HEK293T (cell line): ENCODE measurements around the gene HPCAL4.

Experiments used
- CTCF ChIA-PET: fragments of 350-600 bp; formaldehyde crosslinking; extraction: SDS; loops from one replicate; lab custom pipeline; 2021; ENCODE audit warnings: antibody characterized with exemption, inconsistent platforms; lab: Yijun Ruan, JAX
- POLR2A ChIA-PET: fragments of 350-600 bp; formaldehyde crosslinking; extraction: SDS; loops from one replicate; lab custom pipeline; 2020; ENCODE audit warnings: antibody characterized with exemption, inconsistent platforms; lab: Yijun Ruan, JAX
- DNase-seq: peaks from one replicate; pipeline ENCODE4 v3.0.0; 2012; ENCODE audit warnings: mixed read lengths; ENCODE audit errors: extremely low spot score
- ARNT ChIP-seq: fragments of 450-650 bp; IDR thresholded peaks from 2 replicates; pipeline ENCODE4 v1.6.1; 2017; ENCODE audit warnings: mild to moderate bottlenecking
- BHLHE40 ChIP-seq: fragments of 450-650 bp; IDR thresholded peaks from 2 replicates; pipeline ENCODE4 v1.6.1; 2016; ENCODE audit warnings: mild to moderate bottlenecking, moderate library complexity, borderline replicate concordance
- CTBP1 ChIP-seq: fragments of 450-650 bp; IDR thresholded peaks from 2 replicates; pipeline ENCODE4 v1.6.1; 2016; ENCODE audit warnings: borderline replicate concordance
- ELF4 ChIP-seq: fragments of 450-650 bp; IDR thresholded peaks from 2 replicates; pipeline ENCODE4 v1.6.1; 2017; ENCODE audit warnings: antibody characterized with exemption
- FOXA1 ChIP-seq: fragments of 450-650 bp; IDR thresholded peaks from 2 replicates; pipeline ENCODE4 v1.6.1; 2016; ENCODE audit warnings: mild to moderate bottlenecking
- FOXK2 ChIP-seq: fragments of 450-650 bp; IDR thresholded peaks from 2 replicates; pipeline ENCODE4 v1.6.1; 2016; ENCODE audit warnings: mild to moderate bottlenecking
- FOXM1 ChIP-seq: fragments of 450-650 bp; IDR thresholded peaks from 2 replicates; pipeline ENCODE4 v1.6.1; 2017; ENCODE audit warnings: mild to moderate bottlenecking, borderline replicate concordance
- HDGF ChIP-seq: fragments of 450-650 bp; IDR thresholded peaks from 2 replicates; pipeline ENCODE4 v1.6.1; 2017; ENCODE audit warnings: antibody characterized with exemption, borderline replicate concordance
- L3MBTL2 ChIP-seq: fragments of 450-650 bp; conservative IDR thresholded peaks from 2 replicates; pipeline ENCODE4 v1.6.1; 2016; ENCODE audit warnings: mild to moderate bottlenecking
- LEF1 ChIP-seq: fragments of 450-650 bp; IDR thresholded peaks from 2 replicates; pipeline ENCODE4 v1.6.1; 2017; ENCODE audit warnings: mild to moderate bottlenecking, borderline replicate concordance
- NFRKB ChIP-seq: fragments of 450-650 bp; IDR thresholded peaks from 2 replicates; pipeline ENCODE4 v1.6.1; 2016; ENCODE audit warnings: mild to moderate bottlenecking, moderate library complexity
- SP1 ChIP-seq: fragments of 450-650 bp; IDR thresholded peaks from 2 replicates; pipeline ENCODE4 v1.6.1; 2017
- SUZ12 ChIP-seq: fragments of 450-650 bp; IDR thresholded peaks from 2 replicates; pipeline ENCODE4 v1.6.1; 2016; ENCODE audit warnings: mild to moderate bottlenecking
- TARDBP ChIP-seq: fragments of 450-650 bp; IDR thresholded peaks from 2 replicates; pipeline ENCODE4 v1.6.1; 2016
- ZNF384 ChIP-seq: fragments of 450-650 bp; IDR thresholded peaks from 2 replicates; pipeline ENCODE4 v1.6.1; 2016
- TF ChIP-seq, protein P1 (sequence below): fragments of 450-650 bp; IDR thresholded peaks from 2 replicates; pipeline ENCODE4 v1.6.1; 2016

Gene HPCAL4

DNA sequence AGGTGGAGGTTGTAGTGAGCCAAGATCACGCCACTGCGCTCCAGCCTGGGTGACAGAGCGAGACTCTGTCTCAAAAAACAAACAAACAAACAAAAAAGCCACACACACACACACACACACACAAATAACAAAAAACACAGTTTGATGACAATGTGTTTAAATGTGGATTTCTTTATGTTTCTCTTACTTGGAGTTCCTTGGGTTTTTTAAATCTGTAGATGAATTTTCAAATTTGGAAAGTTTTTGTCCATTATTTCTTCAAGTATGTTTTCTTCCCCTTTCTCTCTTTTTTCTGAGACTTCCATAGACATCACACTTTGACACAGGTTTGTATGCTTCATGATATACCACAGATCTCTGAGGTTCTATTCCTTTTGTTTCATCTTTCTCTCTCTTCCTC, 35.4 kb upstream of the HPCAL4 start:
- ChIA-PET CTCF (interaction anchor here (0.7 kb wide), 1 partner anchor 59 kb away, joined by 6 read pairs; no protein-coding TSS in a partner anchor), POLR2A (interaction anchor here (1.3 kb wide), 1 partner anchor 12 kb away, joined by 4 read pairs; the partner anchor contains the start of gene PPIE)
- DNase-seq: no peak
- TF ChIP-seq SUZ12 (no peak), TARDBP (no peak), SP1 (no peak)
- TF ChIP-seq, protein P1, sequence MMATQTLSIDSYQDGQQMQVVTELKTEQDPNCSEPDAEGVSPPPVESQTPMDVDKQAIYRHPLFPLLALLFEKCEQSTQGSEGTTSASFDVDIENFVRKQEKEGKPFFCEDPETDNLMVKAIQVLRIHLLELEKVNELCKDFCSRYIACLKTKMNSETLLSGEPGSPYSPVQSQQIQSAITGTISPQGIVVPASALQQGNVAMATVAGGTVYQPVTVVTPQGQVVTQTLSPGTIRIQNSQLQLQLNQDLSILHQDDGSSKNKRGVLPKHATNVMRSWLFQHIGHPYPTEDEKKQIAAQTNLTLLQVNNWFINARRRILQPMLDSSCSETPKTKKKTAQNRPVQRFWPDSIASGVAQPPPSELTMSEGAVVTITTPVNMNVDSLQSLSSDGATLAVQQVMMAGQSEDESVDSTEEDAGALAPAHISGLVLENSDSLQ: no peak

DNA sequence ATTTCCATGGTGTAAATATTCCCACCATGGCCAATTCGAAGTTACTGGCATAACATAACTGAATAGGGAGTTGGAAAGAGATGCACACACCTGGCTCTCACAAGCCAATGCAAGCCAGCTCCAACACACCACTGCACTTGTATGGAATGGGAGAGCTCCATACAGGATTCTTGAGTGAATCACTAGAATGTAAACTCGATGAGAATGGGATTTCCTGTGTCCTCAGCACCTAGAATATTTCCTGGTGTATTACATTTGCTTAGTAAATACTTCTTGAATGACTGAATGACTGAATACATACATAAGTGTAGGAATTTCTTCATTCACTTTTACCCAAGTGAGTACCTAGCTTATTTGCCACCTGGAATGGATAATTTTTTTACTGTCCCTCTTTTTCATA, 31.3 kb upstream of the HPCAL4 start:
- DNase-seq: no peak
- POLR2A ChIA-PET: interaction anchor here (0.7 to 0.8 kb wide), 2 partner anchors 16 to 116 kb away, joined by 3 to 4 read pairs; partner anchors contain the start of gene PPIE

DNA sequence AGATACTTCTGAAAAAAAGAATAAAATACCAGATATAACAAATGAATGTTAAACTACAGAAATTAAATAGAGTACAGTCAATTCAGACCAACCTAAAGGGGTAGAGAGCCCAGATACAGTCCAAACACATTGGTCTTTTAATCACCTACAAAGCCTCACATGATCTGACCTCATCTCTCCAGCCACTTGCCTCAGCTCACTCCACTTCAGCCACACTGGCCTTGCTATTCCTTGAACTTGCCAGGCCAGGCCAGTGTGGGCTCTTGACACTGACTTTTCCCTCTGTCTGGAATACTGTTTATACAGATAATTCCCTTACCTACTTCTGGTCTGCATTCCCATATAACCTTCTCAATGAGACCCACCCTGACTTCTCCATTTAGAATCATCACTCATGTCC, 30.4 kb upstream of the HPCAL4 start:
- ChIA-PET CTCF (no interaction called here), POLR2A (no interaction called here)
- no peak for DNase-seq
- no peak for TF ChIP-seq TARDBP
- TF ChIP-seq ARNT: no peak
- TF ChIP-seq CTBP1: no peak
- no peak for TF ChIP-seq ZNF384
- TF ChIP-seq SUZ12: no peak
- no peak for TF ChIP-seq ELF4
- no peak for TF ChIP-seq HDGF
- no peak for TF ChIP-seq NFRKB
- no peak for TF ChIP-seq SP1
- TF ChIP-seq FOXA1: no peak
- TF ChIP-seq LEF1: no peak
- TF ChIP-seq L3MBTL2: no peak

More for the DNA sequence above, 31.3 kb upstream of the HPCAL4 start:
- no peak for TF ChIP-seq L3MBTL2
- TF ChIP-seq SP1: no peak
- TF ChIP-seq BHLHE40: no peak
- TF ChIP-seq NFRKB: no peak
- no peak for TF ChIP-seq FOXK2
- no peak for TF ChIP-seq FOXA1
- no peak for TF ChIP-seq ZNF384
- no peak for TF ChIP-seq TARDBP
- no peak for TF ChIP-seq ELF4
- TF ChIP-seq HDGF: no peak
- no peak for TF ChIP-seq ARNT
- CTCF ChIA-PET: interaction anchor here (1.0 kb wide), 1 partner anchor 116 kb away, joined by 5 read pairs; no protein-coding TSS in a partner anchor

DNA sequence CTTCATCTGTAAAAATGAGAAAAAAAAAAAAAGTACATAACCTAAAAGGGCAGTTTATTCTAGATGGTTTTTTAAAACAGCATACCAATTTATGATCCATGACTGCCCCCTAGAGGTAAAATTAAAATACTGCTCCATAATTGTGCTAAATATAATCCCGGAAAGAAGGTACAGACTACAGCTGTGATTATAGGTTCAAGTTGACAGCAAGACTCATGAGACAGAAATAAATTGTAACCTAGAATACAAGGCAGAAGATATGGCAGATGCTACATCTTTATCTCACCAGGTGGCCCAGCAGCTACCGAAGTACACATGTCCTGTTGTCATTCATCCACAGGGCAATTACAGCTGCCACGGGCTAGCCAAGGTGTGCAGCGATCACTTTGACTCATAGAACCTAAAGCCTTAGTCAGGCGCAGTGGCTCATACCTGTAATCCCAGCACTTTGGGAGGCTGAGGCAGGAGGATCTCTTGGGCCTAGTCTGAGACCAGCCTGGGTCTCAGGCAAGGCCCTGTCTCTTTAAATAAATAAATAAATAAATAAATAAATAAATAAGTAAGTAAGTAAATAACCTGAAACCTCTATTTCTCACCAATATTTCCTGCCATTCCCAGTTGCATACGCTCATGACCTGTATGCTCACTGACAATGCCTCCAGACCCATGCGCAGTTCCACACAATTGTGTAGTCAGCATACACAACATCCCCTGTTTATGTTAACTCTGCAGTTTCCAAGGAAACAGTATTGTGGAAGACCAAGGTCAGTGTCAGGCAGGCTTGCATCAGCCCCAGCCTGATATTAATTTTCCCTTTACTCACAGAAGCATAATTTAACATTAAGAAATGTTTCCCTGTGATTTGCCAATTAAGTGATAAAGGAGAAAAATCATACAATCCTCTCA, 29.1 kb upstream of the HPCAL4 start:
- ChIA-PET CTCF (interaction anchor here (0.6 to 1.5 kb wide), 8 partner anchors 19 to 622 kb away, joined by 3 to 10 read pairs (median 4); no protein-coding TSS in a partner anchor), POLR2A (interaction anchor here (1.0 kb wide), 1 partner anchor 18 kb away, joined by 5 read pairs; the partner anchor contains the start of gene PPIE)
- no peak for TF ChIP-seq FOXK2
- TF ChIP-seq NFRKB: no peak
- peak; percentile 91 for TF ChIP-seq ZNF384
- no peak for TF ChIP-seq HDGF
- peak; percentile 45 for DNase-seq

DNA sequence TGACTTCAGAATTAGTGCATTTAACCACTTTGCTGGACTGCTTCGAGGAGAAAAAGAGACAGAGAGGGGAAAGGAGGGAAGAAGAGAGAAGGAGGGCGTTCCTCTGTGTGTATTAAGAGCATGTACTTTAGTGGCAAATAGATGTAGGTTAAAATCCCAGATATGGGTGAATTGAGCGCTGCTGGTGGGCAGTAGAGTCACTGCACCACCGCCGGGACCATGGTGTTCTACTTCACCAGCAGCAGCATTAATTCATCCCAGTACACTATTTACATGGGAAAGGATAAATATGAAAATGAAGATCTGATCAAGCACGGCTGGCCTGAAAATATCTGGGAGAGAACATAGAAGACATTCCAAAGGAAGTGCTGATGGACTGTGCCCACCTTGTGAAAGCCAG, 26.6 kb upstream of the HPCAL4 start:
- POLR2A ChIA-PET: no interaction called here
- CTCF ChIA-PET: no interaction called here
- TF ChIP-seq SP1 (no peak), SUZ12 (no peak), ARNT (no peak), TARDBP (no peak), NFRKB (no peak), ZNF384 (no peak), LEF1 (no peak), L3MBTL2 (no peak), HDGF (no peak), ELF4 (no peak), BHLHE40 (no peak), FOXA1 (no peak), CTBP1 (no peak), FOXM1 (no peak)
- TF ChIP-seq, protein P1: no peak
- DNase-seq: no peak

DNA sequence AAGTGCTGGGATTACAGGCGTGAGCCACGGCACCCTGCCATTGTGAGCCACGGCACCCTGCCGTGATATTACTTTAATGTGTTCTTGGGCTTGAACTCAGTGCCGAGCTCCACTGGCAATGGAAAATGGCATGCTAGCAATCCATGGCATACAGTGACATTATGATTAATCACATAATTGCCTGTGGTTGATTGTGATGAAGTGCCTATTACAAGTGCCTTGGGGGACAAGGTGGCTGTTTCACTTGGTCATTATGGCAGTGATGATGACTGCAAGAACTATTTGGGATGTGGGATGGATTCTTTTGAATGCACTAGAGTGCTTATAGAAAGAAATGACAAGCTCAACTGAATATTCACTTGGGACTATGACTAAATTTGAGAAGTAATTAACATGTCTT, 22.3 kb upstream of the HPCAL4 start:
- ChIA-PET POLR2A (interaction anchor here (1.1 to 1.6 kb wide), 2 partner anchors 13 to 26 kb away, joined by 4 read pairs; partner anchors contain the start of gene PPIE), CTCF (no interaction called here)
- TF ChIP-seq, protein P1: peak; percentile 51
- no peak for TF ChIP-seq NFRKB
- TF ChIP-seq HDGF: no peak
- TF ChIP-seq ARNT: no peak
- no peak for TF ChIP-seq LEF1
- TF ChIP-seq FOXM1: no peak
- DNase-seq: no peak
